KBM-7 (cell line): ENCODE measurements around the gene MYB.

Experiments
- DNase-seq: peaks from one replicate; pipeline ENCODE4 v3.0.0-alpha.2; 2015
- in situ Hi-C: fragments of 300-500 bp; cut with MboI; formaldehyde crosslinking; loops from 2 replicates; pipeline ENCODE4 v1.14.3; 2020; ENCODE audit warnings: low sequenced_read_pairs, low pct_unique_long_range_greater_than_20kb, mixed read lengths

Gene MYB

GRCh38 chr6:135212020-135212806 is 31.1 kb downstream of the MYB start:
- in situ Hi-C loops = no loop called here
- DNase-seq = peak; percentile 56

- in situ Hi-C loops = no loop called here
Measured at GRCh38 chr6:135212935-135213334, 31.8 kb downstream of the MYB start.

GRCh38 chr6:135213616-135214015 is 32.5 kb downstream of the MYB start:
- in situ Hi-C loops = no loop called here
- DNase-seq = no peak

More at GRCh38 chr6:135212935-135213334, 31.8 kb downstream of the MYB start:
- no peak for DNase-seq

- in situ Hi-C loops = no loop called here
- no peak for DNase-seq
Measured at GRCh38 chr6:135215160-135215559, 34.1 kb downstream of the MYB start.

- in situ Hi-C loops = no loop called here
- DNase-seq = no peak
Measured at GRCh38 chr6:135215563-135215962, 34.5 kb downstream of the MYB start.

GRCh38 chr6:135217663-135218062 is 36.6 kb downstream of the MYB start:
- in situ Hi-C loops = no loop called here
- no peak for DNase-seq

GRCh38 chr6:135219346-135219745 is 38.2 kb downstream of the MYB start:
- in situ Hi-C loops = no loop called here

GRCh38 chr6:135221042-135221441 is 39.9 kb downstream of the MYB start:
- no peak for DNase-seq
- in situ Hi-C loops = no loop called here

More at GRCh38 chr6:135219346-135219745, 38.2 kb downstream of the MYB start:
- DNase-seq = no peak

- DNase-seq = no peak
- in situ Hi-C loops = no loop called here
Measured at GRCh38 chr6:135221505-135221904, 40.4 kb downstream of the MYB start.

GRCh38 chr6:135222623-135223022 is 41.5 kb downstream of the MYB start:
- in situ Hi-C loops = no loop called here
- DNase-seq = peak; percentile 38

GRCh38 chr6:135224037-135224647 is 43.0 kb downstream of the MYB start:
- in situ Hi-C loops = no loop called here
- DNase-seq = no peak

- DNase-seq = peak; percentile 9
- in situ Hi-C loops = no loop called here
Measured at GRCh38 chr6:135225911-135226310, 44.8 kb downstream of the MYB start.

- in situ Hi-C loops = no loop called here
- DNase-seq = no peak
Measured at GRCh38 chr6:135226537-135226936, 45.4 kb downstream of the MYB start.

- in situ Hi-C loops = no loop called here
- DNase-seq = no peak
Measured at GRCh38 chr6:135227349-135227748, 46.2 kb downstream of the MYB start.

GRCh38 chr6:135227758-135228157 is 46.6 kb downstream of the MYB start:
- DNase-seq = peak; percentile 14

GRCh38 chr6:135228486-135228885 is 47.4 kb downstream of the MYB start:
- DNase-seq = no peak
- in situ Hi-C loops = no loop called here

More at GRCh38 chr6:135227758-135228157, 46.6 kb downstream of the MYB start:
- in situ Hi-C loops = no loop called here

- in situ Hi-C loops = no loop called here
- DNase-seq = peak; percentile 19
Measured at GRCh38 chr6:135229996-135230395, 48.9 kb downstream of the MYB start.

- DNase-seq = no peak
- in situ Hi-C loops = no loop called here
Measured at GRCh38 chr6:135230711-135231468, 49.8 kb downstream of the MYB start.

GRCh38 chr6:135231469-135231844 is 50.3 kb downstream of the MYB start:
- in situ Hi-C loops = no loop called here
- peak; percentile 50 for DNase-seq
